Heart left ventricle (tissue), 16 donors: ENCODE results near the gene ATP5MG. TPM values are rescaled to one million over a fixed set of nuclear protein-coding genes. Genes with fewer than 3 reads are reported as not detected.

Source experiments
- ATAC-seq, 4 donors: fragments of 200-7000 bp; cut with Tn5 transposase; one replicate each; pipeline ENCODE4 v1.9.1; 2020 to 2022; ENCODE audit warnings: moderate library complexity in 4 of 4, mild to moderate bottlenecking in 3 of 4, moderate number of reproducible peaks in 1 of 4
- DNase-seq, 5 donors: peaks; one replicate each; pipeline ENCODE4 v3.0.0-alpha.2; 2020
- H3K27ac ChIP-seq, 12 donors: fragments of 200-600 bp; sonication (generic) in 4 of 12; one replicate each; pipeline versions ENCODE4 v1.5.0 to v1.8.0; 2016 to 2022; ENCODE audit warnings: mild to moderate bottlenecking in 2 of 12
- H3K27me3 ChIP-seq, 9 donors: fragments of 200-600 bp; sonication (generic) in 2 of 9; one replicate each; pipeline versions ENCODE4 v1.5.1 to v1.8.0; 2016 to 2022; ENCODE audit warnings: mild to moderate bottlenecking in 3 of 9
- H3K36me3 ChIP-seq, 9 donors: fragments of 200-600 bp; sonication (generic) in 2 of 9; one replicate each; pipeline versions ENCODE4 v1.5.0 to v1.8.0; 2018 to 2022; ENCODE audit warnings: mild to moderate bottlenecking in 2 of 9
- H3K4me1 ChIP-seq, 12 donors: fragments of 200-600 bp; sonication (generic) in 4 of 12; one replicate each; pipeline versions ENCODE4 v1.5.0 to v1.8.0; 2016 to 2022; ENCODE audit warnings: mild to moderate bottlenecking in 3 of 12
- H3K4me3 ChIP-seq, 12 donors: fragments of 200-600 bp; sonication (generic) in 4 of 12; one replicate each; pipeline versions ENCODE4 v1.5.0 to v1.8.0; 2017 to 2022; ENCODE audit warnings: mild to moderate bottlenecking in 9 of 12, moderate library complexity in 4 of 12
- H3K9me3 ChIP-seq, 12 donors: fragments of 200-600 bp; sonication (generic) in 4 of 12; one replicate each; pipeline versions ENCODE4 v1.5.0 to v1.8.0; 2016 to 2022; ENCODE audit warnings: mild to moderate bottlenecking in 1 of 12
- CTCF ChIP-seq, 12 donors: fragments of 200-600 bp; sonication (generic) in 4 of 12; IDR thresholded peaks; one replicate each; pipeline versions ENCODE4 v1.5.0 to v1.8.0; 2018 to 2022; ENCODE audit warnings: antibody characterized with exemption in 12 of 12, mild to moderate bottlenecking in 5 of 12
- POLR2A ChIP-seq, 2 donors: fragments of 450-650 bp; IDR thresholded peaks; one replicate each; pipeline ENCODE4 v1.6.1; 2017; ENCODE audit warnings: antibody characterized with exemption in 2 of 2, mild to moderate bottlenecking in 2 of 2, moderate library complexity in 2 of 2
- whole genome bisulfite sequencing, 4 donors: extraction: QIAGEN DNeasy Blood & Tissue Kit in 2 of 4; methylation state at CpG; one replicate each; pipeline versions ENCODE4 v1.1.5 to v1.1.7; 2013 to 2018; 5-methylcytosine and 5-hydroxymethylcytosine counted together
- intact Hi-C, 10 donors: fragments of 100-400 bp; cut with DNase I; formaldehyde crosslinking; loops; one replicate each; pipeline versions ENCODE4 v1.11.1 to v1.14.2; 2022
- polyA plus RNA-seq, 2 donors: library from polyadenylated mRNA; stranded (reverse); fragments of 200-250 nt; gene quantifications; one replicate each; pipeline ENCODE4 v1.2.3, GENCODE V29; 2013
- total RNA-seq, 9 donors: library from RNA; depleted of rRNA in 2 of 9; stranded (reverse); fragments of >200 nt in 2 of 9; fragmentation: NEBNext Ultra II Directional in 3 of 9; extraction: Animal tissue kit (Norgen Biotek cat#: 25700) in 3 of 9; gene quantifications; one replicate each; pipeline versions ENCODE4 v1.1.0 to v1.2.4, GENCODE V29; 2016 to 2023
- donor health status: ischemic (EF 13 %, LVEDD 7.1; RV severe dilation, severe dysfunction).
- donor health status: healthy with polysubstance abuse.
- donor health status: DM: no; HTN: yes; CAD: no.
- donor health status: DM: no; HTN: no; CAD: no.
- donor health status: ischemic (EF 25% LVEDD 6.9; RV normal size, moderate dysfunction).
- donor health status: ischemic (EF 25% LVEDD 5.7; RV mildly dilated, moderate dysfunction).
- donor health status: healthy.
- donor health status: DM: yes; HTN: yes; CAD: no.
- donor health status: ischemic (EF 35%, LVEDD 5.7; RV mildly dilated, moderate dysfunction).
- donor health status: nonischemic (EF 11% LVEDD 7.7; RV severe dilation, severe dysfunction).
- donor health status: DM: yes; HTN: yes; CAD: no.
- donor health status: PGD.
- donor health status: ischemic (EF 29% LVEDD 5.4; RV normal size, mild dysfunction).
- donor health status: nonischemic (EF 23%, LVEDD 6.1; RV moderate dilation, normal function).

ATP5MG gene
- total and polyA plus RNA-seq, 11 donors, result 96.4 to 843 (median 559) TPM

- H3K4me3 ChIP-seq, result no peak overlapping the region
- no peak for TF ChIP-seq CTCF (IDR thresholded peaks at IDR 0.05)
- no peak for TF ChIP-seq POLR2A (IDR thresholded peaks at IDR 0.05)
- intact Hi-C loops, result no loop called here
- WGBS, 4 donors, result 32 to 33% (median 33%) methylated on average over 1 of the region's 1 CpG
- ATAC-seq (no peak), DNase-seq (no peak)
- H3K9me3 ChIP-seq, result no peaks in the 10 kb centered on the region
- no peaks in the 10 kb centered on the region for H3K27me3 ChIP-seq
- H3K4me1 ChIP-seq, result peaks cover 0 to 5% (median 0%) of the 10 kb centered on the region in 12 donors
- H3K36me3 ChIP-seq, result no peaks in the 10 kb centered on the region
- no peak overlapping the region for H3K27ac ChIP-seq
Observed at GRCh38 chr11:118427707-118428106, 26.3 kb downstream of the ATP5MG start.

GRCh38 chr11:118430956-118431355, 29.6 kb downstream of the ATP5MG start:
- H3K27ac ChIP-seq, result no peak overlapping the region
- 71 to 88% (median 80%) methylated on average over 2 of the region's 2 CpGs for WGBS, 4 donors
- no peaks in the 10 kb centered on the region for H3K27me3 ChIP-seq
- H3K4me3 ChIP-seq, result no peak overlapping the region
- no peaks in the 10 kb centered on the region for H3K36me3 ChIP-seq
- DNase-seq, result no peak
- no peak for ATAC-seq
- peaks cover 0 to 14% (median 8%) of the 10 kb centered on the region in 12 donors for H3K4me1 ChIP-seq
- intact Hi-C loops, result loop anchor here in 2 of 10 donors (10.0 kb wide), 1 partner anchor 54 kb away; no protein-coding TSS in a partner anchor
- H3K9me3 ChIP-seq, result no peaks in the 10 kb centered on the region
- no peak for TF ChIP-seq POLR2A (IDR thresholded peaks at IDR 0.05)
- no peak for TF ChIP-seq CTCF (IDR thresholded peaks at IDR 0.05)

GRCh38 chr11:118434123-118434552, 32.7 kb downstream of the ATP5MG start:
- intact Hi-C loops, result loop anchor here in 3 of 10 donors (2.0 to 10.0 kb wide), 2 partner anchors 33 to 51 kb away; partner anchors contain the start of gene ATP5MG (in 1 of the 3)
- Histone ChIP-seq H3K27ac (no peak overlapping the region), H3K9me3 (no peaks in the 10 kb centered on the region), H3K4me1 (peaks cover 0 to 38% (median 18%) of the 10 kb centered on the region in 12 donors), H3K27me3 (no peaks in the 10 kb centered on the region), H3K36me3 (no peaks in the 10 kb centered on the region), H3K4me3 (peak overlapping the region in 10 of 12 donors; percentile 91 to 99 (median 96))
- ATAC-seq (no peak), DNase-seq (no peak)
- TF ChIP-seq POLR2A (IDR thresholded peaks at IDR 0.05) (no peak), CTCF (IDR thresholded peaks at IDR 0.05) (no peak)
- WGBS, 4 donors, result 8 to 11% (median 10%) methylated on average over 9 of the region's 9 CpGs

- TF ChIP-seq POLR2A (IDR thresholded peaks at IDR 0.05), result no peak
- TF ChIP-seq CTCF (IDR thresholded peaks at IDR 0.05), result no peak
- ATAC-seq, result peak in 2 of 4 donors; percentile 5 to 12
- peak overlapping the region; percentile 81 to 99 (median 96) for H3K4me3 ChIP-seq
- peak overlapping the region in 10 of 12 donors; percentile 78 to 96 (median 91) for H3K27ac ChIP-seq
- no peaks in the 10 kb centered on the region for H3K9me3 ChIP-seq
- DNase-seq, result peak in 4 of 5 donors; percentile 23 to 40 (median 31)
- H3K36me3 ChIP-seq, result no peaks in the 10 kb centered on the region
- peaks cover 0 to 44% (median 24%) of the 10 kb centered on the region in 12 donors for H3K4me1 ChIP-seq
- WGBS, 4 donors, result 0 to 1% (median 1%) methylated on average over 37 to 39 of the region's 39 CpGs
- no peaks in the 10 kb centered on the region for H3K27me3 ChIP-seq
- intact Hi-C loops, result loop anchor here in 9 of 10 donors (2.0 to 10.0 kb wide), 5 partner anchors 32 to 53 kb away; partner anchors contain the start of gene ATP5MG (in 7 of the 9)
Observed at GRCh38 chr11:118434553-118435289, 33.3 kb downstream of the ATP5MG start.
